K562 (cell line): ENCODE measurements around the gene SNRNP200. TPM values are rescaled to one million over a fixed set of nuclear protein-coding genes. Genes with fewer than 3 reads are reported as not detected.

Experiments
- BACH1 ChIP-seq: fragments of 200-800 bp; sonication (Bioruptor generic); IDR thresholded peaks from 2 replicates; pipeline ENCODE4 v1.6.1; 2016; ENCODE audit warnings: missing genetic modification characterization, missing compliant biosample characterization
- CBFB ChIP-seq: sonication (generic); formaldehyde crosslinking; IDR thresholded peaks from 2 replicates; pipeline ENCODE4 v1.4.0; 2020; ENCODE audit warnings: mild to moderate bottlenecking, missing genetic modification reagents
- CLOCK ChIP-seq: fragments of 250-450 bp; sonication (Bioruptor Pico); IDR thresholded peaks from 2 replicates; pipeline ENCODE4 v1.4.0; 2020; ENCODE audit warnings: mild to moderate bottlenecking, moderate library complexity, borderline replicate concordance
- DMBX1 ChIP-seq: fragments of 250-450 bp; sonication (Bioruptor Pico); IDR thresholded peaks from 2 replicates; pipeline ENCODE4 v1.8.0; 2022; ENCODE audit warnings: inconsistent platforms, mild to moderate bottlenecking, moderate library complexity, borderline replicate concordance
- FOSL1 ChIP-seq: fragments of 200-800 bp; sonication (Bioruptor generic); conservative IDR thresholded peaks from 2 replicates; pipeline ENCODE4 v1.6.1; 2016; ENCODE audit warnings: missing genetic modification characterization, missing compliant biosample characterization
- HIVEP1 ChIP-seq: fragments of 250-450 bp; sonication (Bioruptor Pico); IDR thresholded peaks from 2 replicates; pipeline ENCODE4 v1.4.0; 2020; ENCODE audit warnings: mild to moderate bottlenecking
- HNRNPLL ChIP-seq: fragments of 200-400 bp; formaldehyde crosslinking; IDR thresholded peaks from 2 replicates; pipeline ENCODE4 v1.6.1; 2017; ENCODE audit warnings: low read length, low read depth, mild to moderate bottlenecking; ENCODE audit not compliant: poor library complexity, severe bottlenecking
- LEF1 ChIP-seq: fragments of 450-650 bp; IDR thresholded peaks from 2 replicates; pipeline ENCODE4 v1.6.1; 2016; ENCODE audit warnings: mild to moderate bottlenecking
- PYGO2 ChIP-seq: fragments of 450-650 bp; IDR thresholded peaks from 2 replicates; pipeline ENCODE4 v1.6.1; 2016; ENCODE audit warnings: mild to moderate bottlenecking, missing genetic modification characterization, moderate library complexity, missing compliant biosample characterization
- RBM25 ChIP-seq: fragments of 200-400 bp; formaldehyde crosslinking; IDR thresholded peaks from 2 replicates; pipeline ENCODE4 v1.6.1; 2018; ENCODE audit warnings: low read length, low read depth, moderate library complexity; ENCODE audit not compliant: severe bottlenecking
- SFPQ ChIP-seq: fragments of 200-400 bp; formaldehyde crosslinking; IDR thresholded peaks from 2 replicates; pipeline ENCODE4 v1.6.1; 2017; ENCODE audit warnings: mild to moderate bottlenecking, low read depth, low read length, moderate library complexity
- SPI1 ChIP-seq: IDR thresholded peaks from 2 replicates; pipeline ENCODE4 v1.6.1; 2011; ENCODE audit warnings: low read depth, low read length, control low read depth, borderline replicate concordance
- THAP12 ChIP-seq: fragments of 250-450 bp; sonication (Bioruptor Pico); IDR thresholded peaks from 2 replicates; pipeline ENCODE4 v1.9.0; 2021; ENCODE audit warnings: mild to moderate bottlenecking, inconsistent platforms
- TRIM28 ChIP-seq: fragments of 450-650 bp; IDR thresholded peaks from 2 replicates; pipeline ENCODE4 v1.6.1; 2017
- ZC3H4 ChIP-seq: sonication (generic); formaldehyde crosslinking; IDR thresholded peaks from 2 replicates; pipeline ENCODE4 v1.9.0; 2021; ENCODE audit warnings: missing genetic modification reagents, borderline replicate concordance
- ZNF589 ChIP-seq: fragments of 200-800 bp; sonication (Bioruptor generic); IDR thresholded peaks from 2 replicates; pipeline ENCODE4 v1.6.1; 2016; ENCODE audit warnings: low read depth, missing genetic modification characterization, missing compliant biosample characterization
- ZNF740 ChIP-seq, 3 experiments: fragments of 200-800 bp in 1 of 3; sonication (Bioruptor generic) in 1 of 3; sonication (generic) in 1 of 3; formaldehyde crosslinking in 1 of 3; IDR thresholded peaks; 2 replicates each; pipeline versions ENCODE4 v1.6.1 to v1.8.0; 2016 to 2022; ENCODE audit warnings: mild to moderate bottlenecking in 2 of 3, missing compliant biosample characterization in 2 of 3, missing genetic modification characterization in 2 of 3, missing genetic modification reagents in 1 of 3
- polyA plus RNA-seq, 8 experiments: library from polyadenylated mRNA; depleted of rRNA in 4 of 8; stranded (reverse) in 5 of 8; unstranded in 3 of 8; fragments of >200 nt; fragmentation: Nextera tagmentation in 2 of 8; fragmentation: Illumina TruSeq in 1 of 8; extraction: Ambion mirVana in 2 of 8; extraction: Trizol in 1 of 8; gene quantifications; 2 replicates each; pipeline versions ENCODE4 v1.2.1 to v1.2.3, GENCODE V29; 2011 to 2014; ENCODE audit warnings: inconsistent platforms in 1 of 8, missing spikeins in 1 of 8
- total RNA-seq, 7 experiments: library from RNA; depleted of rRNA in 6 of 7; stranded (reverse); fragments of >200 nt in 6 of 7; fragmentation: Illumina TruSeq in 2 of 7; extraction: Trizol in 2 of 7; gene quantifications; 2 replicates each; pipeline versions ENCODE4 v1.2.1 to v1.2.3, GENCODE V29; 2011 to 2021; ENCODE audit warnings: low replicate concordance in 1 of 7

Gene SNRNP200
- total and polyA plus RNA-seq, 9 of the 15 experiments (the other 6 are each of a cell fraction or from before 2014, with no cell fraction given): 76.1 to 231 (median 155) TPM

- TF ChIP-seq CLOCK: no peak
- peak; percentile 30 for TF ChIP-seq FOSL1 (tag)
- peak; percentile 88 for TF ChIP-seq RBM25
- no peak for TF ChIP-seq BACH1
- TF ChIP-seq SPI1: peak; percentile 24; the same call in 1 of the 2 replicates
- TF ChIP-seq ZC3H4 (CRISPR knock-in tag): no peak
- no peak for TF ChIP-seq ZNF589 (CRISPR knock-in tag)
- TF ChIP-seq HNRNPLL: peak; percentile 87
- no peak for TF ChIP-seq HIVEP1 (CRISPR knock-in tag)
- no peak for TF ChIP-seq SFPQ
- TF ChIP-seq THAP12: peak; percentile 82
- no peak for TF ChIP-seq CBFB (CRISPR knock-in tag)
- no peak for TF ChIP-seq LEF1
- TF ChIP-seq ZNF740 (CRISPR knock-in tag; IDR thresholded peaks at IDR 0.05): no peak
- TF ChIP-seq ZNF740 (tag; IDR thresholded peaks at IDR 0.05): no peak
- no peak for TF ChIP-seq DMBX1 (CRISPR knock-in tag)
- TF ChIP-seq TRIM28: no peak
- TF ChIP-seq PYGO2 (tag): no peak
These were observed 39.3 kb downstream of the SNRNP200 start, which contains the start of the genes CIAO1 and TMEM127 (continued) for GRCh38 chr2:96265840-96266679.
